Fibroblast of skin of right biceps (primary cell): ENCODE data around the gene PPA2.

Experiments
- DNase-seq: peaks from one replicate; pipeline ENCODE4 v3.0.0-alpha.2; 2013

Gene PPA2

GRCh38 chr4:105387466-105387865 lies 86.4 kb downstream of the PPA2 start:
- peak; percentile 42 for DNase-seq

- DNase-seq: no peak
Observed at GRCh38 chr4:105386012-105386411, 87.8 kb downstream of the PPA2 start.

GRCh38 chr4:105374071-105374470 lies 99.8 kb downstream of the PPA2 start:
- DNase-seq: no peak

- no peak for DNase-seq
Observed at GRCh38 chr4:105373324-105373723, 100.5 kb downstream of the PPA2 start.

GRCh38 chr4:105369988-105370387 lies 103.9 kb downstream of the PPA2 start:
- peak; percentile 24 for DNase-seq

GRCh38 chr4:105361053-105361452 lies 112.8 kb downstream of the PPA2 start:
- no peak for DNase-seq

- DNase-seq: peak; percentile 4
Observed at GRCh38 chr4:105357258-105357980, 116.4 kb downstream of the PPA2 start.

- DNase-seq: no peak
Observed at GRCh38 chr4:105356194-105356593, 117.7 kb downstream of the PPA2 start.

GRCh38 chr4:105352826-105353225 lies 121.0 kb downstream of the PPA2 start:
- peak; percentile 4 for DNase-seq

- no peak for DNase-seq
Observed at GRCh38 chr4:105351861-105352260, 122.0 kb downstream of the PPA2 start.

GRCh38 chr4:105350859-105351490 lies 122.9 kb downstream of the PPA2 start:
- peak; percentile 69 for DNase-seq

- DNase-seq: no peak
Observed at GRCh38 chr4:105348719-105349118, 125.1 kb downstream of the PPA2 start.

- no peak for DNase-seq
Observed at GRCh38 chr4:105346869-105347268, 127.0 kb downstream of the PPA2 start.

- DNase-seq: no peak
Observed at GRCh38 chr4:105345838-105346237, 128.0 kb downstream of the PPA2 start.

GRCh38 chr4:105345358-105345757 lies 128.5 kb downstream of the PPA2 start:
- DNase-seq: no peak

GRCh38 chr4:105344141-105344540 lies 129.7 kb downstream of the PPA2 start:
- no peak for DNase-seq

- peak; percentile 25 for DNase-seq
Observed at GRCh38 chr4:105343146-105343931, 130.5 kb downstream of the PPA2 start.

GRCh38 chr4:105329081-105329480 lies 144.8 kb downstream of the PPA2 start:
- DNase-seq: no peak

GRCh38 chr4:105327956-105328355 lies 145.9 kb downstream of the PPA2 start:
- DNase-seq: peak; percentile 6

- no peak for DNase-seq
Observed at GRCh38 chr4:105327222-105327621, 146.6 kb downstream of the PPA2 start.
